Hematopoietic multipotent progenitor cell treated with erythropoietin and hydrocortisone succinate and interleukin-3 and kit ligand, for 4 days (in vitro differentiated cells): ENCODE measurements around the gene SLC10A6.
"Not testable (repeated sequence)": the region's sequence is repeated elsewhere in the genome, so short reads cannot be mapped to it uniquely, and the experiment has no call there.

Source experiments
- DNase-seq: peaks from one replicate; pipeline ENCODE4 v3.0.0-alpha.2; 2015

The SLC10A6 gene, protein sequence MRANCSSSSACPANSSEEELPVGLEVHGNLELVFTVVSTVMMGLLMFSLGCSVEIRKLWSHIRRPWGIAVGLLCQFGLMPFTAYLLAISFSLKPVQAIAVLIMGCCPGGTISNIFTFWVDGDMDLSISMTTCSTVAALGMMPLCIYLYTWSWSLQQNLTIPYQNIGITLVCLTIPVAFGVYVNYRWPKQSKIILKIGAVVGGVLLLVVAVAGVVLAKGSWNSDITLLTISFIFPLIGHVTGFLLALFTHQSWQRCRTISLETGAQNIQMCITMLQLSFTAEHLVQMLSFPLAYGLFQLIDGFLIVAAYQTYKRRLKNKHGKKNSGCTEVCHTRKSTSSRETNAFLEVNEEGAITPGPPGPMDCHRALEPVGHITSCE

DNA sequence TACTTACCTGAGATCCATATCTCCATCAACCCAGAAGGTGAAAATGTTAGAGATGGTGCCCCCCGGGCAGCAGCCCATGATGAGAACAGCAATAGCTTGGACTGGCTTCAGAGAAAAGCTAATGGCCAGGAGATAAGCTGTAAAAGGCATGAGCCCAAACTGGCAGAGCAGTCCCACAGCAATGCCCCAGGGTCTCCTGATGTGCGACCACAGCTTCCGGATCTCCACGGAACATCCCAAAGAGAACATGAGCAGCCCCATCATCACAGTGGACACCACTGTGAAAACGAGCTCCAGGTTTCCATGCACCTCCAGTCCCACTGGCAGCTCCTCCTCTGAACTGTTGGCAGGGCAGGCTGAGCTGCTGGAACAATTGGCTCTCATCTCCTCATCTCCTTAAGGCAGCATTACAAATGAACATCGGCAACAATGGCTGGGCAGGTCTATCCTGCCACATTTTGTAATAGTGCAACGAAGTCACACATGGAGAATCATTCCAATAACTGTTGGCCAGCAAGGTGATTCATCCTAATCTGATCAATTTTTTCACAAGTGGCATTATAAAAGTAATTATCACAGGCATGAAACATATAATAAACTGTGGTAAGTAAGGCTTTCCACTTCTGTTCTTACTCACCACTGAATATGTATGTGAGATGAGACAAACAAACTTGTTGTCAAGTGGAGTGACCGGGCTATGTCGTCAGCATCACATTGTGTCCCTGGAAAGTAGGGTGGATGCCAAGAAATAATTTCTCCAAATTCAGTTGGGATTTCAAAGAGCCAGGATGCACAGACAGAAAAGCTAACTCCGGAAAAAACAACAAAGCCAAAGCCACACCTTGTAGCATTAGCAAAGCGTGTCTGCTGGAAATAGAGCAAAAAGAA lies at the start of gene SLC10A6:
Gene SLC10A6, minus strand, starts transcription at position 653 of the 888 bp plus-strand sequence. Its CDS starts 269 bp downstream, at position 384.
- no peak for DNase-seq

- DNase-seq, result peak; percentile 60
Measured at GRCh38 chr4:86898562-86898961, 49.4 kb upstream of the SLC10A6 start.

GRCh38 chr4:86896596-86896995 lies 47.4 kb upstream of the SLC10A6 start:
- DNase-seq, result no peak

- DNase-seq, result peak; percentile 89
Measured at GRCh38 chr4:86895692-86896488, 46.7 kb upstream of the SLC10A6 start.

GRCh38 chr4:86894455-86894854 lies 45.3 kb upstream of the SLC10A6 start:
- DNase-seq, result no peak

DNA sequence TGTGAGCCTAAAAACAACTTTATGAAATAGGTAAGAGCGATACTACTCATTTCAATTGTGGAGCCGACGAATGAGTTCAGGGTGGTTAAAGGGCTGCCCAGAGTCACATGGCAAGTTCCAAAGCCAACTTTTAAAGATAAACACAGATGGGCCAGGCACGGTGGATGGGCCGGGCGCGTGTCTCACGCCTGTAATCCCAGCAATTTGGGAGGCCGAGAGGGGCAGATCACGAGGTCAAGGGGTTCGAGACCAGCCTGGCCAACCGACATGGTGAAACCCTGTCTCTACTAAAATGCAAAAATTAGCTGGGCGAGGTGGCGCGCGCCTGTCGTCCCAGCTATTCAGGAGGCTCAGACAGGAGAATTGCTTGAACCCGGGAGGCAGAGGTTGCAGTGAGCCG lies 44.0 kb upstream of the SLC10A6 start:
- DNase-seq, result no peak

- peak; percentile 41 for DNase-seq
Measured at GRCh38 chr4:86892636-86892960, 43.4 kb upstream of the SLC10A6 start.

GRCh38 chr4:86891762-86892635 lies 42.8 kb upstream of the SLC10A6 start, which contains the start of gene C4orf36:
Gene C4orf36, minus strand, starts transcription at chr4:86892422. Its CDS starts 902 bp downstream, at chr4:86891520.
- DNase-seq, result peak; percentile 82

DNA sequence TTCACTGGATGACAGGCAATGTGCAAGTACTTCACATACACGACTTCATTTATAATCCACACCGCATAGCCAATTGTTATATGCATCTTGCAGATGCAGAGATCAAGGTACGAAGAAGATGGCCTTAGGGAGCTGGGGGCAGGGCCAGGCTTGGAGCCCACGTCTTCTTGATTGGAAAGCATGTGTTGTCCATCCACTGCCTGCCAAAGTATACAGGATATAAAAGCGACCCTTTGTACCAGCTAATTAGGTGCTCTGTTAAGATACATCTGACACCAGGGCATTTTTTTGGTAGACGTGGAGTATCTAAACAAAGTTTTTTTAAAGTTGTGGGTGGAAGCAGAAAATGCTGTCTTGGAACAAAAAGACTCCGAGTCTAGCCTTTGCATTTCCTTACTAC lies 41.6 kb upstream of the SLC10A6 start:
- no peak for DNase-seq

DNA sequence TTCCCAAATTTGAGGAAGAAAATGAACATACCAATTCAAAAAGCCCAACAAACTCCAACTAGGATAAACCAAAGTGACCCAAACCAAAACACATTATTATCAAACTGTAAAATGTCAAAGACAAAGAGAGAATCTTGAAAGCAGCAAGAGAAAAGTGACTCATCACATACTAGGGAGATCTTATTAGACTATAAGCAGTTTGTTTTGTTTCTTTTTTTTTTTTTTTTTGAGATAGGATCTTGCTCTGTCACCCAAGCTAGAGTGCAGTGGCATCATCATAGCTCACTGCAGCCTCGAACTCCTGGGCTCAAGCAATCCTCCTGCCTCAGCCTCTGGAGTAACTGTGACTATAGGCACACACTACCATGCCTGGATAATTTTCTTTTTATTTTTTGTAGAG lies 30.5 kb upstream of the SLC10A6 start:
- DNase-seq, result no peak

DNA sequence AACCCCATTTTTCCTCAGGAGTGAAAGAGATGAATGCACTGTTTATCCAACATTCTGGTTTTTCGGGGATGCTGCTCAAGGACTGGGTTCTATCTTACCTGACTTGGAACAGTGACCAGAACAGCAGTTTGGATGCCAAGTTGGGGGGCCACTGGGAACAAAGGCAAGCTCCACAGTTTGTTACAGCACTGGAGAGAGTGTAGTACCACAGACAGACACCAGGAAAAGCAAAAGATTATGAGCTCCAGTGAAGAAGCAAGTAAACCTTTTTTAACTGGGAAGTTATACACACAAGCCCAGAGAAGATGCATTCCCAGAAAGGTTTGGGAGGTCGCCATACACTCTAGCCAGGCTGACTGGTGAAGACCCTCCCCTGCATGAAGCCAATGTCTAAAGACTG lies 29.5 kb upstream of the SLC10A6 start:
- DNase-seq, result no peak

DNA sequence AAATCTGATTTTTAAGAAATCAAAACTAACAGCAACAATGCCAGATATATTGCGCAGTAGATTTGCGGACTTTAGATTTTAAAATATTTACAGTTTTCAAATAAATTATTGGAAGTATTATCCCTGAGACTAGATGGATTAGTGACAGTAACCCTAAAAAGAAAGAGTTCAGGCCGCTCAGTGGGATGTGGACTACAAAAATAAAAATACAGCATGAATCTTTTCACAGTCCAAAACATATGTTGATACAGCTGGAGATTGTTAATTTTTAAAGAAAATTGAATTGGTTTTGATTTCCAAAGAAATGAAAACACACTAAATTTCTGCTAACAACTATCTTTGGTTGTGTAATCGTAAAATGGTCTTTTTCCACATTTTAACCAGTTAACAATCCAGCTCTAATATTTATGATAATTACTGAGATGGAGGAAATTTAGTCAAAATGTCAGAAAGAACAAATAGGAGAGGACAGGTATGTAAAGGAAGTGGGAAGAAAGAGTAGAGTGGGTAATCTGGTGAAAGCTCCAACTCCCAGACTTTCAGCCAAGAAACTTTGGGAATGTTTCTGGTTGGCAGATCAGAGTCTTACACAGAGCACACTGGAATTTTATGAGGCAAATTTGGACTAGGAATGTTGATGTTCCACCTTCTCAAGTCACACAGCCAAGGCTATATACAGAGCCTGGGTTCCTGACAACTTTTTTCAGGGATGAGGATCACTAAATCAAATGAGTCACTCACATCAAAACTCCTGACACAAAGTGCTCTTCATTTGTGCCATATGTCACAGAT lies 27.9 kb upstream of the SLC10A6 start:
- no peak for DNase-seq

DNA sequence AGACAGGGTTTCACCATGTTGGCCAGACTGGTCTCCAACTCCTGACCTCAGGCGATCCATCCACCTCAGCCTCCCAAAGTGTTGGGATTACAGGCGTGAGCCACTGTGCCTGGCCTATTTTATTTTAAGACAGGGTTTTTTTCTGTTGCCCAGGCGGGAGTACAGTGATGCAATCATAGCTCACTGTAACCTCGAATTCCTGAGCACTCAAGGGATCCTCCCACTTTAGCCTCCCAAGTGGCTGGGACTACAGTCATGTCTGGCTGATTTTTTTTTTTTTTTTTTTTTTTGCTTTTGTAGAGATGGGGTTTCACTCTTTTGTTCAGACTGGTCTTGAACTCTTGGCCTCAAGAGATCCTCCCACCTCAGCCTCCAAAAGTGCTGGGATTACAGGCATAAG lies 26.3 kb upstream of the SLC10A6 start:
- not testable (repeated sequence) for DNase-seq

- no peak for DNase-seq
Measured at GRCh38 chr4:86872135-86872534, 23.0 kb upstream of the SLC10A6 start.

- DNase-seq, result no peak
Measured at GRCh38 chr4:86870442-86871069, 21.4 kb upstream of the SLC10A6 start.

GRCh38 chr4:86857341-86858052 lies 8.3 kb upstream of the SLC10A6 start:
- DNase-seq, result no peak

GRCh38 chr4:86856896-86857295 lies 7.7 kb upstream of the SLC10A6 start:
- no peak for DNase-seq

DNA sequence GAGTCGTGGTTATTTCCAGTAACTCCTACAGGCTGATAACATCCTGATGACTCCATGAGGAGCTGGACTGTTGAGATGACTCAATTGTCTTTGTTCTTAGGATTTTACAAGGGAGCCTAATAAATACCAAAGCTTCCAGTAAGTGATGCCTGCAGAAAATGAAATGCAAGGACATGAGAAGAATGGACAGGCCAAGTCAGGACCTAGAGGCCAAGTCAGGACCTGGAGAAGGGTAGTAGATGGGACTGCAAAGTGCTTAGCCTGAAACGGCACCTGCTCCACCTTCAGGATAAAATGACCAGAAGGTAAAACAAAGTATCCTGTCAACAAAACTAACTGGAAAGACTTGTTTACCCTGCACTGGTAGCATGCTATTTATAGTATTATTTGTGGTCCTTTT lies 6.4 kb upstream of the SLC10A6 start:
- no peak for DNase-seq

GRCh38 chr4:86853209-86853608 lies 4.0 kb upstream of the SLC10A6 start:
- no peak for DNase-seq

DNA sequence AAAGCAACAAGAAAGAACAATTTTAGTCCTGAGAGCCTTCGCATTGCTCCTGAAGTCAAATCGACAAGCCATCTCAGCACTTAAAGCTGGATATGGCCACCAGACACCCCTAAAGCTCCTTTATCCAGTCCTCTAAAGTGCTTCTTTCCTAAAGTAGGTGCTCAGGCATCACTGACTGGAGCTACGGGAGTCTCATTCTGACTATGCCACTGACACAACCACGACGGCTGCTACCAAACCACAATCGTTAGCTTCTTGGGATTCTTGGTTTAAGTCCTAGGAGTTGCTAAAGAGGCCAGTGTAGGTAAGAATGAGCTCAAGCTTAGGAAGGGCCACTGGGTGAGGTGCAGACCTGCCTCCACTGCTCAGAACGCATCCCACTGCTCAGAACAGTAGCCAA lies 1.0 kb downstream of the SLC10A6 start:
- DNase-seq, result no peak
